Gastrocnemius medialis (tissue), 4 donors: Measurements from ENCODE around the gene AHNAK2. TPM values are rescaled to one million over a fixed set of nuclear protein-coding genes. Genes with fewer than 3 reads are reported as not detected.

Experiments used
- ATAC-seq, 2 donors: fragments of 150-250 bp; one replicate each; pipeline ENCODE4 v1.9.1; 2016
- DNase-seq, 2 donors: peaks; one replicate each; pipeline ENCODE4 v3.0.0-alpha.2; 2019
- H3K27ac ChIP-seq, 4 donors: fragments of 200-600 bp; sonication (generic); 1 replicate in 1 of 4; 2 replicates in 3 of 4; pipeline ENCODE4 v1.5.1; 2016 to 2018; ENCODE audit warnings: mild to moderate bottlenecking in 2 of 4, moderate library complexity in 1 of 4
- H3K27me3 ChIP-seq, 3 donors: fragments of 200-600 bp; sonication (generic) in 2 of 3; 1 replicate in 1 of 3; 2 replicates in 2 of 3; pipeline versions ENCODE4 v1.5.1 to v1.6.0; 2016 to 2019; ENCODE audit warnings: mild to moderate bottlenecking in 1 of 3, moderate library complexity in 1 of 3
- H3K36me3 ChIP-seq, 2 donors: fragments of 200-600 bp; sonication (generic) in 1 of 2; one replicate each; pipeline ENCODE4 v1.5.1; 2017 to 2018
- H3K4me1 ChIP-seq, 2 donors: fragments of 200-600 bp; sonication (generic) in 1 of 2; one replicate each; pipeline ENCODE4 v1.5.1; 2016 to 2017; ENCODE audit warnings: mild to moderate bottlenecking in 2 of 2
- H3K4me3 ChIP-seq, 4 donors: fragments of 200-600 bp; sonication (generic) in 3 of 4; 1 replicate in 1 of 4; 2 replicates in 3 of 4; pipeline ENCODE4 v1.5.1; 2016 to 2019; ENCODE audit warnings: mild to moderate bottlenecking in 2 of 4
- H3K9me3 ChIP-seq, 3 donors: fragments of 200-600 bp; sonication (generic) in 2 of 3; 1 replicate in 1 of 3; 2 replicates in 2 of 3; pipeline ENCODE4 v1.5.1; 2016 to 2019
- POLR2A ChIP-seq, 2 donors: fragments of 450-650 bp; IDR thresholded peaks; one replicate each; pipeline ENCODE4 v1.6.1; 2017; ENCODE audit warnings: antibody characterized with exemption in 2 of 2, mild to moderate bottlenecking in 2 of 2, moderate library complexity in 2 of 2
- in situ Hi-C, 4 donors: fragments of 200-750 bp; cut with MboI; loops; one replicate each; pipeline versions ENCODE4 v1.15.0 to v1.8.0; 2017; ENCODE audit warnings: low sequenced_read_pairs in 4 of 4
- intact Hi-C: fragments of 100-400 bp; cut with DNase I; formaldehyde crosslinking; loops from one replicate; pipeline ENCODE4 v1.15.1; 2023; ENCODE audit warnings: low total_unique reads
- total RNA-seq, 4 donors: library from RNA; depleted of rRNA; stranded (reverse); fragments of >200 nt; gene quantifications; one replicate each; pipeline versions ENCODE4 v1.1.0 to v1.2.3, GENCODE V29; 2016
- TF ChIP-seq, protein P1 (sequence below), 5 experiments: fragments of 450-650 bp in 3 of 5; fragments of 200-600 bp in 2 of 5; sonication (generic) in 2 of 5; IDR thresholded peaks in 4 of 5; conservative IDR thresholded peaks in 1 of 5; 1 replicate in 4 of 5; 2 replicates in 1 of 5; pipeline ENCODE4 v1.5.1; 2016 to 2019; ENCODE audit warnings: antibody characterized with exemption in 5 of 5, mild to moderate bottlenecking in 3 of 5, moderate library complexity in 3 of 5

Gene AHNAK2
- total RNA-seq, 4 donors from 2014 or later: 2.0 to 8.6 (median 3.4) TPM

DNA sequence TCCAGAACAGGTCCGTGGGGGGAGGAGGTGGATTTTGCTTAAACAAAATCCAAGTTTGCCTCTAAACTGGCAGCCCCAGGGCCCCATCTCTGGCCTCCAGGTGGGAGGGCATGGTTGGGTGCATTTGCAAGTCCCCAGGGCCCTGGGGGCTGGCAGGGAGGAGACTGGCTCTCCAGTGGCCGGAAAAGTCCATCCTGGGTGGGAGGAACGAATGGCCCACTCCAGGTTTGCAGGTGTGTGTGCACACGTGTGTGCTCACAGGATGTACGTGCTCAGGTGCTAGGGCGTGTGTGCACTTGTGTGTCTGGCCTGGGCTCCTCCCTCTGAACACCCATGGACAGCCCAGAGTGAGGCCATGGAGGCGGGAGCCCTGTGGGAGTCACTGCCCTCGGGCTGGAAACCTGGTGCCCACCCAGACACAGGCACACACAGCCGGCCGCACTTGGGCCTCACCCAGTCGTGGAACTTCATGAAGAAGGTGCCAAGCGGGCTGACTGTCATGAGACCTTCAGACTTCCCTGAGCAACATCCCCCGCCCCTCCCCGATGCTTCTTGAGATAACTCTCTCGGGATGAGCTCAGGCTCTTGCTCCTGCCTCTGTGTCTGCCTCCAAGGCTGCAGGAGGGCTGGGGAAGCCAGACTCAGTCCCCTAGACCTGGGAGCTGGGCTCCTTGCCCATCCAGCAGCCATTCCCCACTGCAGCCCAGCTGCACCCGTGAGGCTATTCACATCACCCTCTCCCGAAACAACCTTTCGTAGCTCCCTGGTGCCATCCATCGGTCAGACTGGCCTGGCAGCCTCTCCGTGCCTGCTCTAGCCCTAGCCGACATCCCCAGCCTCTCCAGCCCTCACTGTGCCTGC is 9.4 kb downstream of the AHNAK2 start:
- intact Hi-C loops (no loop called here), in situ Hi-C loops (no loop called here)
- H3K4me3 ChIP-seq: peak overlapping the region in 3 of 4 donors; percentile 36 to 46 (median 39)
- no peaks in the 10 kb centered on the region for H3K36me3 ChIP-seq
- H3K27ac ChIP-seq: peak overlapping the region in 3 of 4 donors; percentile 28 to 56 (median 56)
- H3K9me3 ChIP-seq: no peaks in the 10 kb centered on the region
- peaks cover 8 to 18% (median 17%) of the 10 kb centered on the region in 3 donors for H3K27me3 ChIP-seq
- DNase-seq (peak in 1 of 2 donors; percentile 12), ATAC-seq (no peak)
- TF ChIP-seq POLR2A (IDR thresholded peaks at IDR 0.05): no peak
- TF ChIP-seq, protein P1, sequence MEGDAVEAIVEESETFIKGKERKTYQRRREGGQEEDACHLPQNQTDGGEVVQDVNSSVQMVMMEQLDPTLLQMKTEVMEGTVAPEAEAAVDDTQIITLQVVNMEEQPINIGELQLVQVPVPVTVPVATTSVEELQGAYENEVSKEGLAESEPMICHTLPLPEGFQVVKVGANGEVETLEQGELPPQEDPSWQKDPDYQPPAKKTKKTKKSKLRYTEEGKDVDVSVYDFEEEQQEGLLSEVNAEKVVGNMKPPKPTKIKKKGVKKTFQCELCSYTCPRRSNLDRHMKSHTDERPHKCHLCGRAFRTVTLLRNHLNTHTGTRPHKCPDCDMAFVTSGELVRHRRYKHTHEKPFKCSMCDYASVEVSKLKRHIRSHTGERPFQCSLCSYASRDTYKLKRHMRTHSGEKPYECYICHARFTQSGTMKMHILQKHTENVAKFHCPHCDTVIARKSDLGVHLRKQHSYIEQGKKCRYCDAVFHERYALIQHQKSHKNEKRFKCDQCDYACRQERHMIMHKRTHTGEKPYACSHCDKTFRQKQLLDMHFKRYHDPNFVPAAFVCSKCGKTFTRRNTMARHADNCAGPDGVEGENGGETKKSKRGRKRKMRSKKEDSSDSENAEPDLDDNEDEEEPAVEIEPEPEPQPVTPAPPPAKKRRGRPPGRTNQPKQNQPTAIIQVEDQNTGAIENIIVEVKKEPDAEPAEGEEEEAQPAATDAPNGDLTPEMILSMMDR (IDR thresholded peaks at IDR 0.05 in 4 of 5, conservative IDR thresholded peaks at IDR 0.05 in 1 of 5): no peak
- peaks cover 5 to 8% of the 10 kb centered on the region in 2 donors for H3K4me1 ChIP-seq

DNA sequence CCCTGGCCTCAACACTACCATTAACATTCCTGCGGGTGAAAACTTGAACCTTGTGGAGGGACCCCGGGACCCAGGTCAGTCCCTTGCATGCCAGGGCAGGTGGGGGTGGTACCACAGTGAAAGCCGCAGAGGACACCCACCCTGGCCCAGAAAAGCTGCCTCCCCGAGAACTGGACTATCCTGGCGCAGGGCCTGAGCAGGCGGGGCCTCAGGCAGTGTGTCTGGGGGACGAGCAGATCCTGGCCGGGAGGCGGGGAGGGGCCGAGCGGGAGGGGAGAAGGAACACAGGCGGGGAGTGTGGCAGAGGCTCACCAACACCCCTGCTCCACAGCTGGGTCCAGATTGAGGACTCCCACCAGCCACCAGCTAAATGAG is 10.0 kb downstream of the AHNAK2 start:
- Histone ChIP-seq H3K4me3 (peak overlapping the region in 3 of 4 donors; percentile 36 to 46 (median 39)), H3K27ac (peak overlapping the region; percentile 54 to 58 (median 56)), H3K4me1 (peaks cover 0 to 8% of the 10 kb centered on the region in 2 donors), H3K9me3 (no peaks in the 10 kb centered on the region), H3K27me3 (peaks cover 8 to 18% (median 17%) of the 10 kb centered on the region in 3 donors), H3K36me3 (no peaks in the 10 kb centered on the region)
- in situ Hi-C loops (no loop called here), intact Hi-C loops (no loop called here)
- ATAC-seq (no peak), DNase-seq (peak in 1 of 2 donors; percentile 54)
- no peak for TF ChIP-seq POLR2A (IDR thresholded peaks at IDR 0.05)
- TF ChIP-seq, protein P1 (IDR thresholded peaks at IDR 0.05 in 4 of 5, conservative IDR thresholded peaks at IDR 0.05 in 1 of 5): no peak

- TF ChIP-seq, protein P1 (IDR thresholded peaks at IDR 0.05 in 4 of 5, conservative IDR thresholded peaks at IDR 0.05 in 1 of 5): no peak
- no peak for TF ChIP-seq POLR2A (IDR thresholded peaks at IDR 0.05)
- Histone ChIP-seq H3K9me3 (no peaks in the 10 kb centered on the region), H3K4me3 (peak overlapping the region; percentile 7 to 46 (median 38)), H3K27me3 (peaks cover 8 to 18% (median 17%) of the 10 kb centered on the region in 3 donors), H3K4me1 (peaks cover 0 to 4% of the 10 kb centered on the region in 2 donors), H3K36me3 (no peaks in the 10 kb centered on the region), H3K27ac (peak overlapping the region; percentile 54 to 58 (median 56))
- in situ Hi-C loops: no loop called here
- DNase-seq: peak in 1 of 2 donors; percentile 37
- intact Hi-C loops: no loop called here
- ATAC-seq: peak; percentile 20
Observed at GRCh38 chr14:104967386-104968152, 10.6 kb downstream of the AHNAK2 start.

GRCh38 chr14:104966981-104967385 is 11.2 kb downstream of the AHNAK2 start:
- TF ChIP-seq POLR2A (IDR thresholded peaks at IDR 0.05): no peak
- TF ChIP-seq, protein P1 (IDR thresholded peaks at IDR 0.05 in 4 of 5, conservative IDR thresholded peaks at IDR 0.05 in 1 of 5): no peak
- no peaks in the 10 kb centered on the region for H3K9me3 ChIP-seq
- DNase-seq (no peak), ATAC-seq (peak in 1 of 2 donors; percentile 2)
- H3K36me3 ChIP-seq: no peaks in the 10 kb centered on the region
- in situ Hi-C loops: no loop called here
- peak overlapping the region in 1 of 4 donors; percentile 39 for H3K4me3 ChIP-seq
- intact Hi-C loops: no loop called here
- H3K4me1 ChIP-seq: peaks cover 0 to 4% of the 10 kb centered on the region in 2 donors
- H3K27me3 ChIP-seq: peaks cover 8 to 18% (median 17%) of the 10 kb centered on the region in 3 donors
- H3K27ac ChIP-seq: peak overlapping the region in 3 of 4 donors; percentile 54 to 56 (median 56)
